ENCODE data around the gene CKS2. TPM values are rescaled to one million over a fixed set of nuclear protein-coding genes. Genes with fewer than 3 reads are reported as not detected.

The CKS2 gene
- total and polyA plus RNA-seq, 10 donors = 9.2 to 142 (median 20.3) TPM

GRCh38 chr9:89319015-89319905 is 8.3 kb downstream of the CKS2 start:
- no peak for TF ChIP-seq CTCF (IDR thresholded peaks at IDR 0.05 in 8 of 11, conservative IDR thresholded peaks at IDR 0.05 in 3 of 11)
- no peak for TF ChIP-seq POLR2AphosphoS5 (IDR thresholded peaks at IDR 0.05)
- no peak for TF ChIP-seq POLR2A (IDR thresholded peaks at IDR 0.05)
- Histone ChIP-seq H3K27me3 (replicated peaks in 1 of 7) (no peaks in the 10 kb centered on the region), H3K27ac (peak overlapping the region; percentile 96 to 100 (median 100)), H3K4me1 (peaks cover 32 to 77% (median 57%) of the 10 kb centered on the region in 6 donors), H3K9me3 (no peaks in the 10 kb centered on the region), H3K36me3 (peaks cover 0 to 68% (median 11%) of the 10 kb centered on the region in 6 donors), H3K4me3 (peak overlapping the region; percentile 44 to 79 (median 61))
- DNase-seq = no peak
- 3 to 8% (median 4%) methylated on average over 13 of the region's 13 CpGs for WGBS, 5 donors
- intact Hi-C loops (cut with DNase I; ENCODE audit: low total_unique reads) = no loop called here

- H3K9me3 ChIP-seq = no peaks in the 10 kb centered on the region
- H3K27ac ChIP-seq = no peak overlapping the region
- TF ChIP-seq POLR2A (IDR thresholded peaks at IDR 0.05) (no peak), POLR2AphosphoS5 (IDR thresholded peaks at IDR 0.05) (no peak), CTCF (IDR thresholded peaks at IDR 0.05 in 8 of 11, conservative IDR thresholded peaks at IDR 0.05 in 3 of 11) (no peak)
- peaks cover 0 to 72% (median 30%) of the 10 kb centered on the region in 6 donors for H3K36me3 ChIP-seq
- WGBS, 5 donors = 59 to 85% (median 76%) methylated on average over 4 of the region's 4 CpGs
- no peak overlapping the region for H3K4me3 ChIP-seq
- intact Hi-C loops (cut with DNase I; ENCODE audit: low total_unique reads) = no loop called here
- no peak for DNase-seq
- peaks cover 35 to 69% (median 50%) of the 10 kb centered on the region in 6 donors for H3K4me1 ChIP-seq
- no peaks in the 10 kb centered on the region for H3K27me3 ChIP-seq (replicated peaks in 1 of 7)
Measured at GRCh38 chr9:89323390-89323789, 12.4 kb downstream of the CKS2 start.

- no peak for DNase-seq
- WGBS, 5 donors = 88 to 95% (median 91%) methylated on average over 3 of the region's 3 CpGs
- TF ChIP-seq POLR2A (IDR thresholded peaks at IDR 0.05) = no peak
- TF ChIP-seq POLR2AphosphoS5 (IDR thresholded peaks at IDR 0.05) = no peak
- no peak for TF ChIP-seq CTCF (IDR thresholded peaks at IDR 0.05 in 8 of 11, conservative IDR thresholded peaks at IDR 0.05 in 3 of 11)
- peaks cover 20 to 50% (median 33%) of the 10 kb centered on the region in 6 donors for H3K4me1 ChIP-seq
- intact Hi-C loops (cut with DNase I; ENCODE audit: low total_unique reads) = no loop called here
- H3K4me3 ChIP-seq = no peak overlapping the region
- H3K9me3 ChIP-seq = no peaks in the 10 kb centered on the region
- no peak overlapping the region for H3K27ac ChIP-seq
- no peaks in the 10 kb centered on the region for H3K27me3 ChIP-seq (replicated peaks in 1 of 7)
- peaks cover 6 to 83% (median 53%) of the 10 kb centered on the region in 6 donors for H3K36me3 ChIP-seq
Measured at GRCh38 chr9:89325733-89326132, 14.7 kb downstream of the CKS2 start.

- Histone ChIP-seq H3K4me3 (no peak overlapping the region), H3K27ac (no peak overlapping the region), H3K4me1 (peaks cover 7 to 26% (median 17%) of the 10 kb centered on the region in 6 donors), H3K27me3 (replicated peaks in 1 of 7) (no peaks in the 10 kb centered on the region), H3K36me3 (peaks cover 6 to 90% (median 70%) of the 10 kb centered on the region in 6 donors), H3K9me3 (no peaks in the 10 kb centered on the region)
- intact Hi-C loops (cut with DNase I; ENCODE audit: low total_unique reads) = no loop called here
- TF ChIP-seq POLR2A (IDR thresholded peaks at IDR 0.05) (no peak), POLR2AphosphoS5 (IDR thresholded peaks at IDR 0.05) (no peak), CTCF (IDR thresholded peaks at IDR 0.05 in 8 of 11, conservative IDR thresholded peaks at IDR 0.05 in 3 of 11) (no peak)
- 94 to 98% (median 95%) methylated on average over 8 of the region's 8 CpGs for WGBS, 5 donors
- DNase-seq = no peak
Measured at GRCh38 chr9:89328064-89328463, 17.1 kb downstream of the CKS2 start.

All from spleen (tissue), 11 donors.